IPS-15b (cell line): ENCODE measurements around the gene TNRC6C.

Source experiments
- H3K27me3 ChIP-seq: one replicate; pipeline ENCODE4 v1.6.1; 2013; ENCODE audit warnings: low read length; ENCODE audit not compliant: control insufficient read depth, insufficient read depth
- H3K36me3 ChIP-seq: one replicate; pipeline ENCODE4 v1.6.1; 2013; ENCODE audit warnings: low read length; ENCODE audit not compliant: control insufficient read depth, insufficient read depth
- H3K4me1 ChIP-seq: one replicate; pipeline ENCODE4 v1.6.1; 2013; ENCODE audit warnings: mild to moderate bottlenecking, low read length; ENCODE audit not compliant: control insufficient read depth, insufficient read depth
- H3K4me3 ChIP-seq: one replicate; pipeline ENCODE4 v1.5.1; 2013; ENCODE audit warnings: low read depth, low read length
- H3K9ac ChIP-seq: one replicate; pipeline ENCODE4 v1.6.1; 2013; ENCODE audit warnings: low read depth, mild to moderate bottlenecking, low read length
- H3K9me3 ChIP-seq: one replicate; pipeline ENCODE4 v1.6.1; 2013; ENCODE audit warnings: mild to moderate bottlenecking, low read length; ENCODE audit not compliant: control insufficient read depth, insufficient read depth

Gene TNRC6C

DNA sequence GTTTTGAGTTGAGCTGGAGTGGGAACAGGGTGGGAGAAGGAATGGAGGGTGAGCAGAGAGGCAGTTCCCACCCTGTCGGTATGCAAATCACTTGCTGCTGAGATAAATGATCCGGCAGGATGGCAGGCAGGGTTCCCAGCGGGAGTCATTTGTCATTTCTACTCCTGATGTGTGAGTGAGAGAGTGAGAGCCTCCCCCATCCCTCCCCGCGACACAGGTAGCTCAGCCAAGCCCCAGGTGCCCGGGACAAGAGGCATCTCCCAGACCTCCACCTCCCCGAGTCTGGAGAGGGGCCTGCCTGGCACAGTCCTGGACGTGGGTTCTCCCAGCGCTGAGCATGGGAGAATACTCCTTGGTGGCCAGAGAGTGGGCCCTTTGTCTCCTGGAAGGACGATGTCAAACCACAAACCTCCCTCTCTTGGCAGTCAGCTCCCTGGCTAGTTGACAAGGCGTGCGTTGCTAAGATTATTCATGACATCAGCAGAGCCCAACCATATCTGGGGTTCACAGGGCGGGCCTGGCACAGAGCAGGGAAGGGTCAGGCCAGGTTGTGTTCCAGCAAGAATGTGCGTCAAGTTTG, 33.7 kb upstream of the TNRC6C start:
- peaks cover 4% of the 10 kb centered on the region for H3K27me3 ChIP-seq

DNA sequence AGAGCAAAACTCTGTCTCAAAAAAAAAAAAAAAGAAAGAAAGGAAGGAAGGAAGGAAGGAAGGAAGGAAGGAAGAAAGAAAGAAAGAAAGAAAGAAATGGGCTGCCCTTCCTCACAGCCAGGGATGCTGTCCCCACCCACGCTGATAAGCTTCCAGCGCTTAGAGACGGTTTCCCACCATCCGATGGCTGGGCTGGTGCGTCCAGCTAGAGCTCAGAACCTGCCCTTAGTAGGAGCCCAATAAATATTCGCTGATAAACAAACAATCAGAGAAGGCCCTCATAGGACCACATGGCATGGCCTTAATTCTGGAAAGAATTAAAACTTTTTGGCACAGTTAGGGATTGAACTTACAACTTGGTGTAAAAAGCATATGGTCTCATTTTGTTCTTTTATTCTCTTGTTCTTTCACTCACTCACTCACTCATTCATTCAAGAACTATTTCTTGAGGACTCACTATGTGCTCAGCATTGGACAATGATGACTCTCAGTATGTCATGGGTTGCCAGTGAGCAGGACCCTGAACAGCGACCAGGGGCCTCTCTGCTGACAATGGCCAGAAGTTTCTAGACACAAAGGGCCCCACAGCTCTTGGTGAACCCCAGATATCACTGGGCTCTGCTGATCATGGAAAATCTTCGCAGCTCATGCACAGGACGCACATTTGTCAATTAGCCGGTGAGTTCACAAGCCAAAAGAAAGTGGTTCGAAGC, 32.5 kb upstream of the TNRC6C start:
- Histone ChIP-seq H3K4me3 (no peak overlapping the region), H3K36me3 (no peaks in the 10 kb centered on the region), H3K9ac (no peak overlapping the region), H3K4me1 (peaks cover 22% of the 10 kb centered on the region), H3K9me3 (no peaks in the 10 kb centered on the region), H3K27me3 (peaks cover 4% of the 10 kb centered on the region)

More for the DNA sequence above, 33.7 kb upstream of the TNRC6C start:
- Histone ChIP-seq H3K9me3 (no peaks in the 10 kb centered on the region), H3K36me3 (no peaks in the 10 kb centered on the region), H3K4me1 (peaks cover 21% of the 10 kb centered on the region), H3K4me3 (peak overlapping the region; percentile 34), H3K9ac (no peak overlapping the region)

DNA sequence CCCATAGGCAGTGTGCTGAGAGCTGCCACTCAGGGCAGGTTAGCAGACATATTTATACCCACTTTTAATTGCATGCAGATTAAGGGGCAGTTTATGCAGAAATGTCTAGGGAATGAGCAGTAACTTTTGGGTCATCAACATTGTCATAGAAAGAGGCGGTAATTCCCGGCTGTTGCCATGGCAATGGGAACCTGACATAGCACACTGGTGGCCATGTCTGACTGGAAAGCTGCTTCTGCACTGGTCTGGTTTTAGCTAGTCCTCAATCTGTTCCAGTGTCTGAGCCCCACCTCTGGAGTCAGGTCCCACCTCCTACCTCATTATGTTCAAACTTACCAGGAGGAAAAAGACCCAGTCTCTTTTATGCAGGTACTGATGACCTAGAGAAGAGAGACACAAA, 31.5 kb upstream of the TNRC6C start:
- H3K4me3 ChIP-seq, result no peak overlapping the region
- H3K9ac ChIP-seq, result no peak overlapping the region
- peaks cover 4% of the 10 kb centered on the region for H3K27me3 ChIP-seq
- peaks cover 24% of the 10 kb centered on the region for H3K4me1 ChIP-seq
- no peaks in the 10 kb centered on the region for H3K9me3 ChIP-seq
- H3K36me3 ChIP-seq, result no peaks in the 10 kb centered on the region

DNA sequence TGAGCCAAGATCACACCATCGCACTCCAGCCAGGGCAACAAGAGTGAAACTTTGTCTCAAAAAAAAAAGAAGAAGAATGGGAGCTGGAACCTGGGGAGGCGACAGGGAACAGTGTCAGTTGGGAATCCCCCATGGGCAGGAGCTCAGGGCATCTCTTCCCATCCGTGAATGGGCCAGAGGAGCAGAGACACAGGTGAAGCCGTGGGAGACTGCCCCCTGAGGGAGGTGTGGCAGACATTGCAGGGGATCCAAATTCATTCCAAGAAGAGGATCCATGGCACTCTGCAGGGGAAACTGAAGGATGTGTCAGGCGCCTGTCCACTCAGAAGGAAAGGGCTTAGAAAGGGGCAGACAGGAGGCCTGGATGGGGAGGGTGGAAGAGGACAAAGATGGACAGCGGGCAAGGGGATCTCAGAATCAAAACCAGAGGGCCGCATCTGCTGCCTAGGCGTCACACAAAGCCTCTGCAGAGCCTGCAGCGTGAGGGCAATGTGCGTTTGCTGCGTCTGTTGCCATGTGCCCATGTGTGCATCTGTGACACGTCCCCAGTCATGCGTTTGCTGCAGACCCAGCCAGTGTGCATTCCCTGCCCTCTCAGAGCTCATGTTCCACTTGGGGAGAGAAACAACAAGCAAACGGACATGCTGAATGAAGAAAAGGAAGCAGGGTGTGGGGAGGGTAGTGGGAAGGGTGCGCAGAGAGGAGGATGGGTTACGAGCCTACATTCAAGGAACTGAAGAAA, 30.6 kb upstream of the TNRC6C start:
- H3K4me3 ChIP-seq, result no peak overlapping the region
- H3K4me1 ChIP-seq, result peaks cover 21% of the 10 kb centered on the region
- H3K9ac ChIP-seq, result no peak overlapping the region
- H3K36me3 ChIP-seq, result no peaks in the 10 kb centered on the region
- H3K27me3 ChIP-seq, result peaks cover 4% of the 10 kb centered on the region
- no peaks in the 10 kb centered on the region for H3K9me3 ChIP-seq

DNA sequence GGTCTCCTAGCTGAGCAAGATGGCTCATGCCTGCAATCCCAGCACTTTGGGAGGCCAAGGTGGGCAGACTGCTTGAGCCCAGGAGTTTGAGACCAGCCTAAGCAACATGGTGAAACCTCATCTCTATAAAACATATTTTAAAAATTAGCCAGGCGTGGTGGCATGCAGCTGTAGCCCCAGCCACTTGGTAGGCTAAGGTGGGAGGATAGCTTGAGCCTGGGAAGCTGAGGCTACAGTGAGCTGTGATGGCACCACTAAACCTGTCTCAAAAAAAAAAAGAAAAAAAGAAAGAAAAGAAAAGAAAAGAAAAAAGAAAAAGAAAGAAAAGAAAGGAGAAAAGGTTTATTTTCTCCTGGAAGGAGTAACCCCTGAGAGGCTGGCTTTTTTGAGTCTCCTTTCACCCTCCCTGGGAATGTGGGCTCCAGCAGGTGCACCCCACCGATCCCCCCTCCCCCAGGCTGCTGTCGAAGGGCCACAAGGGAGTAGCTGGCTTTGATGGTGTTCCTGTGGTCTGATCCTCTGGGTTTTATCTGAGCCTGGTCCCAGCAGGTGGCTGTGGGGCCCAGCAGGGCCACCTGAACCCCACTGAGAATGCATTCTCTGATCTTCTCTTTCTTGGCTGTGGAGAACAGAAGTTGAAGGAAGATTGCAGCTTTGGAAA, 29.9 kb upstream of the TNRC6C start:
- Histone ChIP-seq H3K9ac (no peak overlapping the region), H3K4me3 (no peak overlapping the region), H3K36me3 (no peaks in the 10 kb centered on the region), H3K4me1 (peaks cover 15% of the 10 kb centered on the region), H3K27me3 (peaks cover 4% of the 10 kb centered on the region), H3K9me3 (no peaks in the 10 kb centered on the region)

DNA sequence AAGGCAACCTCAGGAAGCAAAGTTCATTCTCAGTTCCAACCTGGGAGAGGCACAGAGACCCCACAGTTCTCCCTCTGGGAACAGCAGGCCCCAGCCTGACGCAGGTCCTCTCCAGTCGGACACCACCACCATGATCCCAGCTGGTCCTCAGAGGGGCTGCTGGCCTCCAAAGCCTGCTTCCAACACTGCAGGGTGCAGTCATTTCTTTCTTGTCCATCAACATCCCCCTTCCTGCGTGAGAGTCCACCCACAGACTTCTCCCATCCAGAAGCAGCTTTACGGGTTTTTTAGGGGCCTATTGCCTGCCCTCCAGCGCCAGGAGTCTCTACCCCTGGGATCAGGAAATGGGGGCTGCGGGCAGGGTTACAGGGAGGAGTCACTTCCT, 29.3 kb upstream of the TNRC6C start:
- no peaks in the 10 kb centered on the region for H3K9me3 ChIP-seq
- no peak overlapping the region for H3K9ac ChIP-seq
- peaks cover 12% of the 10 kb centered on the region for H3K4me1 ChIP-seq
- no peak overlapping the region for H3K4me3 ChIP-seq
- peaks cover 4% of the 10 kb centered on the region for H3K27me3 ChIP-seq
- H3K36me3 ChIP-seq, result no peaks in the 10 kb centered on the region

DNA sequence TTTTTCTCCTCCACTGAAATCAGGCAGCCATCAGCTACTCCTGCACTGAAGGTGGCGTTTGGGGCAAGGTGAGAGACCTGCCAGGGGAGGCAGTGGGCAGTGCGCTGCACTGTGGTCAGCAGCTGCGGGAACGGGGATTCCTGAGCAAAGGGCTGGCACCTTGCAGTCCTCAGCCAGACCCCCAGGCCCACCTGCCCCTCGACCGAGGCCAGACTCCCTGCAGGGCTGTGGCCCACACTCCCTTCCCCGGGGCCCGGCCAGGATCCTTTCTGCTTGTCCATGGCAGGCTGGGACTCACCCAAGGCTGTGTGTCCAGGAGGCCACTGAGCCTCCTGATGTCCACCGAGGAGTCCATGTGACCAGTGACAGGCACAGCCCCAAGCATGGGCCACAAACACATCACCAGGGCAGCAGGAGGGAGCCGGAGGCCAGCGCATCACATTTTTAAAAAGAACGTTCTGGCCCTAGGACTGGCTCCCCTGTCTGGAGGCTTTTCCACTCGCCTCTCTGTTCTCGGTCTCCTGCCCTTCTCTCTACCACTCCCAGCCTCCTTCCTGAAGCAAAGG, 28.5 kb upstream of the TNRC6C start:
- Histone ChIP-seq H3K4me1 (peaks cover 6% of the 10 kb centered on the region), H3K9me3 (no peaks in the 10 kb centered on the region), H3K9ac (no peak overlapping the region), H3K4me3 (no peak overlapping the region), H3K27me3 (peaks cover 4% of the 10 kb centered on the region), H3K36me3 (no peaks in the 10 kb centered on the region)

DNA sequence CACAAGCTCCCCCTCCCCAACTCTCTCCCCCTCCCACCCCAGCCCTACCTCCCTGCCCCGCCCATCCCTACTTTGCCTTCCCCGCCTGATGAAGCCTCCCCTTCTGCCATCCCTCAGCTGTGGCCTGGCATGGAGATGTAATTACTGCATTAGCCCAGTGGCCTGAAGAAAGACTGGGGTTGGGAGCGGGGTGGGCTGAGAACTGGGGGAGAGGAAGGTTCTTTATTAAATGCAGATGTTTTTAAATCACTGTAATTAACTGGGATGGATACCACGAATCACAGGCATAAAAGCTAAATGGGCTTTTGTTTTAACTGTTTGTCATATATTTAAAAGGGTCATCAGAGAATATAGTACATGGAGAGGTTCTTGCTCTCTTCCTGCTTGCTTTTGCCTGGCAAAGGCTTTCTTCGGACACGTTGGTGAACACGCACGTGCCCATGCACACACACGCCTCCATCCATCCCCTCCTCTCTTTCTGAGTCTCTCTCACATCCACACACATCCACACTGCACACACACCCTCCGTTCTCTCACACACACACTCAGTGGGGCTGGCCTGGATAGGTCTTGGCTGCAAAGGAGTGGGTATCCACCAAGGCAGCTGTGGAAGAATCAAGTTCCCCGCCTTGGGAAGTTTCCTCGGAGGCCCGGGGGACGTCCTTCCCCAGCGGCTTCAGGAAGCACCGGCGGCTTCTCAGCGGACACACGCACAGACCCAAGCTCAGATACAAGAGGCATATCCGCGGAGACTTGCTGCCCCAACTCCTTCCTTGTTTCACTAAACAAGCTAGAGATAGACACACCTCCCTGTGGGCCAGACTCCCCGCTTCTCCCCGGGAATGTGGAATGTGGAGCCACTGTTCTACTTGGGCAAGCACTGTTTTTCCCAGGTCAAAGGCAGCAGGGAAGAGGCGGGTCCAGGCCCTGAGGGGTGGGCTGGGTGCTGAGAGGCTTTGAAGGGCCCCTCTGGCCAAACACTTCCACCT, 27.4 kb upstream of the TNRC6C start:
- no peaks in the 10 kb centered on the region for H3K36me3 ChIP-seq
- no peak overlapping the region for H3K4me3 ChIP-seq
- H3K4me1 ChIP-seq, result peaks cover 5% of the 10 kb centered on the region
- H3K9me3 ChIP-seq, result no peaks in the 10 kb centered on the region
- no peak overlapping the region for H3K9ac ChIP-seq
- H3K27me3 ChIP-seq, result peaks cover 2% of the 10 kb centered on the region

DNA sequence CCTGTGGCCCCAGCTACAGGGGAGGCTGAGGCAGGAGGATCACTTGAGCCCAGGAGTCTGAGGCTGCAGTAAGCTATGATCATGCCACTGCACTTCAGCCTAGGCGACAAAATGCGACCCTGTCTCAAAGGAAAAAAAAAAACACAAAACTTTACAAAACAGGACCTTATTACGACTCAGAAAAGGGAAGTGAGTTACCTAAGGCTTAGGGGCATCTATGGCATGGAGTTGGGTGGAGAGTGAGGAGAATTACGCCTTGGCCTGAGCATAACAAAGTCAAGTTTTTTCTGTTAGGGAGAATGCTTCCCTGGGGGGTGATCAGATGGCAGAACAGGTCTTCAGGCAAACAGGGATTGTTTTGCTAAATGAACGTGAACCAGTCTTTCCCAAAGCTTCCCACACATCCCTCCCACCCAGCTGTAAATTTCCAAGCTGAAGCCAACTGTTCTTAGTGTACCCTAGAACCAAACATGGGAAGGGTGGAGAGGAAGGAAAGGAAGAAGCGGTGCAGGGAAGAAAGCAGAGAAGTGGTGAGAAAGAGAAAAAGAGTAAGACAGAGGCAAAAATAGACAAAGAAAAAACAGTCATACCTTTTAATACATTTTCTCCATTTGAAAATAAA, 24.6 kb upstream of the TNRC6C start:
- Histone ChIP-seq H3K27me3 (no peaks in the 10 kb centered on the region), H3K4me1 (peaks cover 7% of the 10 kb centered on the region)

DNA sequence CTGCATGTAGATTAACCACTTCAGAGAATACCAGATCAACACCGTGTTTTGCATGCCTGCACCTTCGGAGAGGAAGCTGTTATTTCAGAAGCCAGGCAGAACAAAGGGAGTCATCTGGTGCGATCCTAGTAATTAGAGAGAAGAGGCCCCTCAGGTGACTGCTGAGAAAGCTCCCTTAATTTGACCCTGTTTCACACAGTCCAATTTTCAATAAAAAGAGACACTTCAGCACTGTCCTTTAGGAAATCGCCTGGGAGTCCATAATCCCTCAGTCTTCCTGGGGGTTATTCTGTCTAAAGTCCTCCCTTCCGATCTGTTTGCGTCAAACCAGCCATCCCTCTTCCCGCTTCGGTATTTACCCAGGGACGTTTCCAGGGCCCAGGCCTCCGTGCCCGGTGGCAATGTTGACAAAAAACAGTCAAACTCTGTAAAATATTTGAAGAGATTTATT, 23.4 kb upstream of the TNRC6C start:
- peaks cover 7% of the 10 kb centered on the region for H3K4me1 ChIP-seq
- H3K36me3 ChIP-seq, result no peaks in the 10 kb centered on the region
- no peak overlapping the region for H3K4me3 ChIP-seq
- H3K27me3 ChIP-seq, result no peaks in the 10 kb centered on the region
- no peaks in the 10 kb centered on the region for H3K9me3 ChIP-seq
- no peak overlapping the region for H3K9ac ChIP-seq

More for the DNA sequence above, 24.6 kb upstream of the TNRC6C start:
- Histone ChIP-seq H3K9ac (no peak overlapping the region), H3K9me3 (no peaks in the 10 kb centered on the region), H3K4me3 (no peak overlapping the region), H3K36me3 (no peaks in the 10 kb centered on the region)
